ENCODE results near the gene EFCAB6. TPM values are rescaled to one million over a fixed set of nuclear protein-coding genes. Genes with fewer than 3 reads are reported as not detected.

EFCAB6 gene
- total and polyA plus RNA-seq, 10 of the 15 experiments (the other 5 are each of a cell fraction or from before 2014, with no cell fraction given): 0.05 to 0.42 (median 0.19) TPM

- TF ChIP-seq CTCF (IDR thresholded peaks at IDR 0.05 in 2 of 3, conservative IDR thresholded peaks at IDR 0.05 in 1 of 3; ENCODE audit: control insufficient read depth in 2 of 3, extremely low read depth in 1 of 3, insufficient read depth in 1 of 3, low read depth in 3 of 3, low read length in 3 of 3) (no peak), NR2C2 (IDR thresholded peaks at IDR 0.05; ENCODE audit: borderline replicate concordance, control insufficient read depth, insufficient read length, low read depth) (no peak), USF2 (IDR thresholded peaks at IDR 0.05; ENCODE audit: borderline replicate concordance, low read depth, low read length) (no peak)
Measured at GRCh38 chr22:43515411-43515810, 296.7 kb downstream of the EFCAB6 start (continued).

GRCh38 chr22:43514476-43515157 lies 297.5 kb downstream of the EFCAB6 start:
- no TSS peak for BruUV-seq (replicated peaks)
- Histone ChIP-seq H3K9me3 (replicated peaks; ENCODE audit: control insufficient read depth, insufficient read depth, low read length) (no peaks in the 10 kb centered on the region), H3K9ac (ENCODE audit: control insufficient read depth, insufficient read depth, low read length) (no peak overlapping the region), H3K4me2 (ENCODE audit: control insufficient read depth, insufficient read depth) (no peak overlapping the region), H3K27ac (ENCODE audit: control insufficient read depth, insufficient read depth) (no peak overlapping the region), H3K4me3 (no peak overlapping the region), H4K20me1 (ENCODE audit: control insufficient read depth, insufficient read depth) (no peaks in the 10 kb centered on the region), H3K36me3 (ENCODE audit: control insufficient read depth in 2 of 2, insufficient read depth in 2 of 2, low read length in 1 of 2) (no peaks in the 10 kb centered on the region), H2AFZ (ENCODE audit: control insufficient read depth, low read depth, low read length) (no peak overlapping the region), H3K27me3 (replicated peaks in 1 of 2; ENCODE audit: control insufficient read depth in 2 of 2, insufficient read depth in 2 of 2, low read length in 1 of 2) (no peaks in the 10 kb centered on the region), H3K79me2 (ENCODE audit: control insufficient read depth, insufficient read depth, low read length) (no peaks in the 10 kb centered on the region), H3K4me1 (ENCODE audit: control insufficient read depth, insufficient read depth, low read length) (no peaks in the 10 kb centered on the region)
- ChIA-PET RAD21 (ENCODE audit: unreplicated experiment) (no interaction called here), CTCF (no interaction called here), SMC1A (ENCODE audit: uncharacterized antibody, unreplicated experiment) (no interaction called here), POLR2A (no interaction called here)
- ATAC-seq (no peak), FAIRE-seq (no peak), DNase-seq (ENCODE audit: low read depth, low spot score) (no peak)
- 61% methylated on average over 31 of the region's 31 CpGs for WGBS (ENCODE audit: insufficient coverage, insufficient replicate concordance, low lambda C conversion rate, missing lambda C conversion rate)
- intact Hi-C loops (cut with micrococcal nuclease; ENCODE audit: unreplicated experiment): no loop called here
- in situ Hi-C loops (cut with MboI): no loop called here
- TF ChIP-seq BHLHE40 (IDR thresholded peaks at IDR 0.05; ENCODE audit: borderline replicate concordance in 1 of 2, low read depth in 2 of 2, low read length in 1 of 2): no peak
- no peak for TF ChIP-seq NR2C2 (IDR thresholded peaks at IDR 0.05; ENCODE audit: borderline replicate concordance, control insufficient read depth, insufficient read length, low read depth)
- TF ChIP-seq SREBF2 (IDR thresholded peaks at IDR 0.05; ENCODE audit: low read length): no peak
- no peak for TF ChIP-seq IRF5 (IDR thresholded peaks at IDR 0.05; ENCODE audit: borderline replicate concordance)
- no peak for TF ChIP-seq E2F8 (IDR thresholded peaks at IDR 0.05; ENCODE audit: low read depth, partially characterized antibody)
- no peak for TF ChIP-seq SP1 (IDR thresholded peaks at IDR 0.05; ENCODE audit: low read depth, low read length)
- no peak for TF ChIP-seq ZNF687 (IDR thresholded peaks at IDR 0.05)

Data from GM12878 (cell line).